GM23248 (cell line): ENCODE data around the gene RAB11A. TPM values are rescaled to one million over a fixed set of nuclear protein-coding genes. Genes with fewer than 3 reads are reported as not detected.

ENCODE experiments used
- DNase-seq: peaks from one replicate; pipeline ENCODE4 v3.0.0-alpha.2; 2015
- H2AFZ ChIP-seq: fragments of 200-600 bp; sonication (generic); 2 replicates; pipeline ENCODE4 v1.6.1; 2016; ENCODE audit warnings: antibody characterized with exemption
- H3F3A ChIP-seq: fragments of 200-600 bp; sonication (generic); 2 replicates; pipeline ENCODE4 v1.6.1; 2016; ENCODE audit warnings: mild to moderate bottlenecking, antibody characterized with exemption, mixed run types; ENCODE audit not compliant: insufficient read depth
- H3K27ac ChIP-seq: fragments of 200-600 bp; sonication (generic); 2 replicates; pipeline ENCODE4 v1.5.1; 2016; ENCODE audit warnings: mild to moderate bottlenecking
- H3K27me3 ChIP-seq: fragments of 200-600 bp; sonication (generic); replicated peaks from 2 replicates; pipeline ENCODE4 v1.6.1; 2016; ENCODE audit warnings: mild to moderate bottlenecking; ENCODE audit not compliant: insufficient read depth
- H3K36me3 ChIP-seq: fragments of 200-600 bp; sonication (generic); 2 replicates; pipeline ENCODE4 v1.6.1; 2016; ENCODE audit warnings: low read depth, mild to moderate bottlenecking
- H3K4me1 ChIP-seq: fragments of 200-600 bp; sonication (generic); 2 replicates; pipeline ENCODE4 v1.6.1; 2016; ENCODE audit warnings: mild to moderate bottlenecking; ENCODE audit not compliant: insufficient read depth
- H3K4me2 ChIP-seq: fragments of 200-600 bp; sonication (generic); one replicate; pipeline ENCODE4 v1.6.1; 2016; ENCODE audit warnings: mild to moderate bottlenecking; ENCODE audit not compliant: unreplicated experiment
- H3K4me3 ChIP-seq: fragments of 200-600 bp; sonication (generic); 2 replicates; pipeline ENCODE4 v1.5.1; 2016; ENCODE audit warnings: mild to moderate bottlenecking
- H3K79me2 ChIP-seq: fragments of 200-600 bp; sonication (generic); 2 replicates; pipeline ENCODE4 v1.6.1; 2016; ENCODE audit warnings: mild to moderate bottlenecking; ENCODE audit not compliant: insufficient read depth
- H3K9ac ChIP-seq: fragments of 200-600 bp; sonication (generic); 2 replicates; pipeline ENCODE4 v1.6.1; 2016; ENCODE audit warnings: mild to moderate bottlenecking
- H3K9me2 ChIP-seq: fragments of 200-600 bp; sonication (generic); 2 replicates; pipeline ENCODE4 v1.6.1; 2016; ENCODE audit warnings: mixed run types, mild to moderate bottlenecking, moderate library complexity; ENCODE audit not compliant: insufficient read depth
- H3K9me3 ChIP-seq: fragments of 200-600 bp; sonication (generic); one replicate; pipeline ENCODE4 v1.6.1; 2017; ENCODE audit warnings: low read depth
- H4K20me1 ChIP-seq: fragments of 200-600 bp; sonication (generic); 2 replicates; pipeline ENCODE4 v1.6.0; 2016; ENCODE audit not compliant: insufficient read depth
- EZH2 ChIP-seq: fragments of 200-600 bp; sonication (generic); IDR thresholded peaks from 2 replicates; pipeline ENCODE4 v1.6.1; 2018; ENCODE audit warnings: antibody characterized with exemption, mild to moderate bottlenecking; ENCODE audit not compliant: insufficient read depth, poor library complexity, severe bottlenecking
- EZH2phosphoT487 ChIP-seq: fragments of 200-600 bp; sonication (generic); IDR thresholded peaks from 2 replicates; pipeline ENCODE4 v1.6.1; 2018; ENCODE audit warnings: antibody characterized with exemption, moderate library complexity, mild to moderate bottlenecking, low read depth; ENCODE audit not compliant: insufficient read depth
- WGBS, 2 experiments: methylation state at CpG; one replicate each; pipeline ENCODE4 v1.1.6; 2015 to 2017; ENCODE audit warnings: low lambda C conversion rate in 2 of 2, low coverage in 1 of 2; ENCODE audit errors: missing lambda C conversion rate in 2 of 2; 5-methylcytosine and 5-hydroxymethylcytosine counted together
- in situ Hi-C: fragments of 300-500 bp; cut with MboI; formaldehyde crosslinking; loops from 2 replicates; pipeline ENCODE4 v1.15.0; 2020
- polyA plus RNA-seq: library from polyadenylated mRNA; unstranded; fragments of >200 nt; fragmentation: Nextera tagmentation; extraction: Ambion mirVana; gene quantifications from 2 replicates; pipeline ENCODE4 v1.2.1, GENCODE V29; 2016
- small RNA-seq: library from RNA; depleted of rRNA; stranded (forward); fragments of <200 nt; gene quantifications from one replicate; pipeline ENCODE3, GENCODE V24; 2014; ENCODE audit warnings: low read depth, low replicate concordance
- total RNA-seq: library from RNA; depleted of rRNA; stranded (reverse); fragments of >200 nt; shearing (Covaris generic); gene quantifications from 2 replicates; pipeline ENCODE4 v1.2.3, GENCODE V29; 2014; rRNA removed

The RAB11A gene
- total and polyA plus RNA-seq, 2 experiments from 2014 or later = 148 to 262 TPM

GRCh38 chr15:65939901-65940617 lies 70.8 kb downstream of the RAB11A start:
- WGBS, 2 experiments = 27% methylated on average over 10 of the region's 10 CpGs
- DNase-seq = peak; percentile 95
- Histone ChIP-seq H3K4me3 (no peak overlapping the region), H3K4me1 (peaks cover 18% of the 10 kb centered on the region), H2AFZ (no peak overlapping the region), H3K27ac (no peak overlapping the region; the same call in 1 of the 2 replicates), H4K20me1 (no peaks in the 10 kb centered on the region), H3K79me2 (no peaks in the 10 kb centered on the region), H3K36me3 (no peaks in the 10 kb centered on the region), H3K9ac (no peak overlapping the region), H3K27me3 (peaks cover 7% of the 10 kb centered on the region), H3K4me2 (peak overlapping the region; percentile 20), H3K9me3 (no peaks in the 10 kb centered on the region), H3K9me2 (no peaks in the 10 kb centered on the region), H3F3A (peaks cover 11% of the 10 kb centered on the region)
- in situ Hi-C loops = no loop called here
- no peak for TF ChIP-seq EZH2
- 0 out of 2 replicates have a peak, but pooled peaks have one; percentile 45 for TF ChIP-seq EZH2phosphoT487

- H4K20me1 ChIP-seq = no peaks in the 10 kb centered on the region
- H3K27ac ChIP-seq = no peak overlapping the region
- H3K36me3 ChIP-seq = no peaks in the 10 kb centered on the region
- no peak overlapping the region for H2AFZ ChIP-seq
- peak overlapping the region; percentile 20 for H3K4me2 ChIP-seq
- H3K9me2 ChIP-seq = no peaks in the 10 kb centered on the region
- peaks cover 11% of the 10 kb centered on the region for H3F3A ChIP-seq
- H3K27me3 ChIP-seq = peaks cover 7% of the 10 kb centered on the region
- in situ Hi-C loops = no loop called here
- H3K79me2 ChIP-seq = no peaks in the 10 kb centered on the region
- H3K4me3 ChIP-seq = no peak overlapping the region
- TF ChIP-seq EZH2 (no peak), EZH2phosphoT487 (no peak)
- no peaks in the 10 kb centered on the region for H3K9me3 ChIP-seq
- peaks cover 18% of the 10 kb centered on the region for H3K4me1 ChIP-seq
- peak; percentile 53 for DNase-seq
- H3K9ac ChIP-seq = no peak overlapping the region
These were observed 71.3 kb downstream of the RAB11A start for GRCh38 chr15:65940618-65940909.

Small RNA genes within 50 kb of the gene (small RNA-seq; reads per million reads assigned to genes)
- gene RF00026 = not detected

Other genes with a start within 250 kb of the RAB11A start
- 7.2 and 10.5 TPM in 2 replicates for gene SLC24A1, start 247.6 kb upstream of the RAB11A start, total RNA-seq
- gene SLC24A1, start 247.6 kb upstream of the RAB11A start, polyA plus RNA-seq = 2.1 and 4.9 TPM in 2 replicates
- 10.9 and 20.6 TPM in 2 replicates for gene DENND4A, start 77.2 kb upstream of the RAB11A start, total RNA-seq
- gene DENND4A, start 77.2 kb upstream of the RAB11A start, polyA plus RNA-seq = 5.1 and 5.6 TPM in 2 replicates